CD1c-positive myeloid dendritic cell (primary cell): ENCODE measurements around the gene SNRK.

Experiments used
- DNase-seq: peaks from one replicate; pipeline ENCODE4 v3.0.0-alpha.2; 2016; ENCODE audit errors: extremely low spot score

Gene SNRK

GRCh38 chr3:43372007-43372740 lies 85.8 kb downstream of the SNRK start:
- DNase-seq: no peak

GRCh38 chr3:43372809-43373559 lies 86.6 kb downstream of the SNRK start:
- DNase-seq: peak; percentile 9

- no peak for DNase-seq
Observed at GRCh38 chr3:43373560-43373928, 87.2 kb downstream of the SNRK start.

GRCh38 chr3:43378066-43378935 lies 92.0 kb downstream of the SNRK start:
- DNase-seq: peak; percentile 67

- DNase-seq: no peak
Observed at GRCh38 chr3:43379343-43379742, 93.0 kb downstream of the SNRK start.

GRCh38 chr3:43388175-43388574 lies 101.8 kb downstream of the SNRK start:
- DNase-seq: no peak

- DNase-seq: no peak
Observed at GRCh38 chr3:43388915-43389314, 102.6 kb downstream of the SNRK start.

- peak; percentile 84 for DNase-seq
Observed at GRCh38 chr3:43389388-43390254, 103.3 kb downstream of the SNRK start.

- DNase-seq: no peak
Observed at GRCh38 chr3:43390255-43390588, 103.9 kb downstream of the SNRK start.

- DNase-seq: no peak
Observed at GRCh38 chr3:43391621-43392020, 105.3 kb downstream of the SNRK start.

- no peak for DNase-seq
Observed at GRCh38 chr3:43394041-43394554, 107.8 kb downstream of the SNRK start.

GRCh38 chr3:43399034-43399433 lies 112.7 kb downstream of the SNRK start:
- no peak for DNase-seq

- no peak for DNase-seq
Observed at GRCh38 chr3:43400167-43400566, 113.8 kb downstream of the SNRK start.
